Measurements from ENCODE around the gene OR4C15.

The OR4C15 gene

DNA sequence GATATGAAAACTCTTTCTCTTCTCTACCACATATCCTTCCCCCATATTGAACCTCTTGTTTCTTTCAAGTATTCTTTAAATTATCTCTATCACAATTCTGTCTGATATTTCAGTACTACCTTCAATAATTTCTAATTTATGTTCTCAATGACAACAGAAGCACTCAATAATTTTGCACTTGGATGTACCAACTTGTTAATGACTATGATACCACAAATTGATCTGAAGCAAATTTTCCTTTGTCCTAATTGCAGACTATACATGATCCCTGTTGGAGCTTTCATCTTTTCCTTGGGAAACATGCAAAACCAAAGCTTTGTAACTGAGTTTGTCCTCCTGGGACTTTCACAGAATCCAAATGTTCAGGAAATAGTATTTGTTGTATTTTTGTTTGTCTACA is at the start of gene OR4C15:
TSS of gene OR4C15 (plus strand) at position 301 of the 400 bp plus-strand sequence. CDS start at position 301, 0 bp downstream.
- ATAC-seq (no peak), DNase-seq (ENCODE audit: low spot score in 2 of 2) (no peak)
- no peak within 1 kb of the TSS for H3K4me3 Mint-ChIP-seq

DNA sequence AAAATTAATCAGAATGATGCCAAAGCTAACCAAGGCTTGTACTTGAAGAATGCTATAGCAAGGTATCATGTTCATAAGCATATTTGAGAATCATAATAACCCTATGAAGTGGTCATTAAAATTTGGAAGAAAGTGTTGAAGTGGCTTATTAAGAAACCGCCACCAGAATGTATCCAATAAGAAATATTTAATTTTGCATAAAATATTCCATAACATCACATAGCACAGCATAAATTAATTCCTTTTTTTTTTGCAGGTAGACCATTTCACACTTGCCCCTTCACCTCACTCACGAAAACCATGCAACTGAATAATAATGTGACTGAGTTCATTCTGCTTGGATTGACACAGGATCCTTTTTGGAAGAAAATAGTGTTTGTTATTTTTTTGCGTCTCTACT is 17.6 kb downstream of the OR4C15 start, which contains the start of gene OR4C16:
TSS of gene OR4C16 (plus strand) at position 301 of the 400 bp plus-strand sequence. CDS start at position 301, 0 bp downstream.
- H3K9me3 Mint-ChIP-seq, result peaks cover 18% of the 10 kb centered on the region
- H3K36me3 Mint-ChIP-seq, result no peaks in the 10 kb centered on the region
- no peak for ATAC-seq

More for the DNA sequence above, at the start of gene OR4C15:
- Mint-ChIP-seq H3K4me1 (no peaks in the 10 kb centered on the region), H3K36me3 (no peaks in the 10 kb centered on the region), H3K9me3 (peaks cover 16% of the 10 kb centered on the region), H3K27ac (no peak within 1 kb of the TSS)

DNA sequence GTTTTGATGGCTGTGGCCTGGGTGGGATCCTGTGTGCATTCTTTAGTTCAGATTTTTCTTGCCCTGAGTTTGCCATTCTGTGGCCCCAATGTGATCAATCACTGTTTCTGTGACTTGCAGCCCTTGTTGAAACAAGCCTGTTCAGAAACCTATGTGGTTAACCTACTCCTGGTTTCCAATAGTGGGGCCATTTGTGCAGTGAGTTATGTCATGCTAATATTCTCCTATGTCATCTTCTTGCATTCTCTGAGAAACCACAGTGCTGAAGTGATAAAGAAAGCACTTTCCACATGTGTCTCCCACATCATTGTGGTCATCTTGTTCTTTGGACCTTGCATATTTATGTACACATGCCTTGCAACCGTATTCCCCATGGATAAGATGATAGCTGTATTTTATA is 18.3 kb downstream of the OR4C15 start:
- H3K9me3 Mint-ChIP-seq, result peaks cover 18% of the 10 kb centered on the region
- ATAC-seq (no peak), DNase-seq (ENCODE audit: low spot score in 2 of 2) (no peak)
- H3K27ac Mint-ChIP-seq, result no peak overlapping the region
- no peaks in the 10 kb centered on the region for H3K4me1 Mint-ChIP-seq
- no peak overlapping the region for H3K4me3 Mint-ChIP-seq
- no peaks in the 10 kb centered on the region for H3K36me3 Mint-ChIP-seq

More for the DNA sequence above, 17.6 kb downstream of the OR4C15 start, which contains the start of gene OR4C16:
- no peak within 1 kb of the TSS for H3K4me3 Mint-ChIP-seq
- no peaks in the 10 kb centered on the region for H3K4me1 Mint-ChIP-seq
- H3K27ac Mint-ChIP-seq, result no peak within 1 kb of the TSS
- no peak for DNase-seq (ENCODE audit: low spot score in 2 of 2)

Measured in stimulated activated effector memory CD8-positive, alpha-beta T cell treated with anti-CD3 and anti-CD28 coated beads, Interleukin-12 subunit alpha, Interleukin-12 subunit beta, amount 100 ng/mL, for 72 hours (primary cell).